ENCODE data around the gene ZNF385B. TPM values are rescaled to one million over a fixed set of nuclear protein-coding genes. Genes with fewer than 3 reads are reported as not detected.

Gene ZNF385B
- polyA plus RNA-seq, 1 donor (not counting 4 experiments of a cell fraction or from before 2014, with no cell fraction given) = 0.17 TPM

- Histone ChIP-seq H3K9me1 (ENCODE audit: control insufficient read depth, extremely low read depth, insufficient read depth, low read length) (no peaks in the 10 kb centered on the region), H3K79me2 (ENCODE audit: control insufficient read depth, insufficient read depth, low read length) (no peaks in the 10 kb centered on the region), H3K9me3 (ENCODE audit: control insufficient read depth, low read depth, low read length) (no peaks in the 10 kb centered on the region), H3K27me3 (ENCODE audit: control insufficient read depth, extremely low read depth, insufficient read depth, low read length) (no peaks in the 10 kb centered on the region), H3K4me3 (ENCODE audit: control insufficient read depth in 2 of 3, extremely low read depth in 1 of 3, insufficient read depth in 2 of 3, low read depth in 1 of 3, low read length in 3 of 3) (no peak overlapping the region), H3K4me2 (ENCODE audit: control insufficient read depth, extremely low read depth, insufficient read depth, low read depth, low read length) (no peak overlapping the region), H3K4me1 (ENCODE audit: control insufficient read depth, extremely low read depth, insufficient read depth, low read length) (no peaks in the 10 kb centered on the region), H4K20me1 (ENCODE audit: control insufficient read depth, extremely low read depth, insufficient read depth, low read length) (no peaks in the 10 kb centered on the region), H2AFZ (ENCODE audit: control insufficient read depth, low read length) (no peak overlapping the region), H3K9ac (ENCODE audit: control insufficient read depth, extremely low read depth, insufficient read depth, low read length) (no peak overlapping the region), H3K27ac (ENCODE audit: control insufficient read depth, insufficient read depth, low read length) (no peak overlapping the region), H3K36me3 (ENCODE audit: control insufficient read depth in 2 of 2, extremely low read depth in 1 of 2, insufficient read depth in 2 of 2, low read length in 2 of 2) (no peaks in the 10 kb centered on the region)
- DNase-seq (ENCODE audit: low read depth, low spot score) (no peak), FAIRE-seq (no peak)
- no peak for TF ChIP-seq CTCF (optimal IDR thresholded peaks at IDR 0.05 in 1 of 3, IDR thresholded peaks at IDR 0.05 in 1 of 3, conservative IDR thresholded peaks at IDR 0.05 in 1 of 3; ENCODE audit: extremely low read depth in 1 of 3, insufficient read depth in 2 of 3, low read length in 3 of 3)
- no peak for TF ChIP-seq EZH2 (IDR thresholded peaks at IDR 0.05; ENCODE audit: low read length)
- dilution Hi-C loops (cut with MboI; ENCODE audit: extremely low pct_ligation_motif_present, low sequenced_read_pairs) = no loop called here
Observed at GRCh38 chr2:179554639-179555386, 306.6 kb downstream of the ZNF385B start.

- no peak for TF ChIP-seq EZH2 (IDR thresholded peaks at IDR 0.05; ENCODE audit: low read length)
- no peak for TF ChIP-seq CTCF (optimal IDR thresholded peaks at IDR 0.05 in 1 of 3, IDR thresholded peaks at IDR 0.05 in 1 of 3, conservative IDR thresholded peaks at IDR 0.05 in 1 of 3; ENCODE audit: extremely low read depth in 1 of 3, insufficient read depth in 2 of 3, low read length in 3 of 3)
- Histone ChIP-seq H2AFZ (ENCODE audit: control insufficient read depth, low read length) (no peak overlapping the region), H3K4me3 (ENCODE audit: control insufficient read depth in 2 of 3, extremely low read depth in 1 of 3, insufficient read depth in 2 of 3, low read depth in 1 of 3, low read length in 3 of 3) (no peak overlapping the region), H3K4me1 (ENCODE audit: control insufficient read depth, extremely low read depth, insufficient read depth, low read length) (no peaks in the 10 kb centered on the region), H3K9me1 (ENCODE audit: control insufficient read depth, extremely low read depth, insufficient read depth, low read length) (no peaks in the 10 kb centered on the region), H4K20me1 (ENCODE audit: control insufficient read depth, extremely low read depth, insufficient read depth, low read length) (no peaks in the 10 kb centered on the region), H3K4me2 (ENCODE audit: control insufficient read depth, extremely low read depth, insufficient read depth, low read depth, low read length) (no peak overlapping the region), H3K9me3 (ENCODE audit: control insufficient read depth, low read depth, low read length) (no peaks in the 10 kb centered on the region), H3K79me2 (ENCODE audit: control insufficient read depth, insufficient read depth, low read length) (no peaks in the 10 kb centered on the region), H3K27me3 (ENCODE audit: control insufficient read depth, extremely low read depth, insufficient read depth, low read length) (no peaks in the 10 kb centered on the region), H3K36me3 (ENCODE audit: control insufficient read depth in 2 of 2, extremely low read depth in 1 of 2, insufficient read depth in 2 of 2, low read length in 2 of 2) (no peaks in the 10 kb centered on the region), H3K9ac (ENCODE audit: control insufficient read depth, extremely low read depth, insufficient read depth, low read length) (no peak overlapping the region), H3K27ac (ENCODE audit: control insufficient read depth, insufficient read depth, low read length) (no peak overlapping the region)
- dilution Hi-C loops (cut with MboI; ENCODE audit: extremely low pct_ligation_motif_present, low sequenced_read_pairs) = no loop called here
- DNase-seq (ENCODE audit: low read depth, low spot score) (no peak), FAIRE-seq (no peak)
Observed at GRCh38 chr2:179553382-179553781, 308.0 kb downstream of the ZNF385B start.
